GM21576 (cell line): Measurements from ENCODE around the gene ZNF618.
"Not testable (repeated sequence)": the region's sequence is repeated elsewhere in the genome, so short reads cannot be mapped to it uniquely, and the experiment has no call there.

Experiments
- ATAC-seq: cut with Tn5 transposase; IDR thresholded peaks from one replicate; pipeline ENCODE4 v1.9.1; 2021; ENCODE audit warnings: mild to moderate bottlenecking, moderate library complexity; ENCODE audit not compliant: unreplicated experiment

ZNF618 gene

GRCh38 chr9:113984639-113985380, 108.7 kb downstream of the ZNF618 start:
- ATAC-seq = no peak

- no peak for ATAC-seq
These were observed 110.0 kb downstream of the ZNF618 start for GRCh38 chr9:113985968-113986585.

- ATAC-seq = no peak
These were observed 110.8 kb downstream of the ZNF618 start for GRCh38 chr9:113986931-113987330.

GRCh38 chr9:113987526-113987925, 111.4 kb downstream of the ZNF618 start:
- ATAC-seq = no peak

GRCh38 chr9:113988385-113989016, 112.4 kb downstream of the ZNF618 start:
- ATAC-seq = no peak

GRCh38 chr9:113989017-113989713, 113.1 kb downstream of the ZNF618 start:
- no peak for ATAC-seq

- no peak for ATAC-seq
These were observed 113.8 kb downstream of the ZNF618 start for GRCh38 chr9:113989714-113990569.

GRCh38 chr9:113990570-113990907, 114.4 kb downstream of the ZNF618 start:
- ATAC-seq = no peak

- ATAC-seq = no peak
These were observed 114.9 kb downstream of the ZNF618 start for GRCh38 chr9:113990975-113991471.

- no peak for ATAC-seq
These were observed 115.6 kb downstream of the ZNF618 start for GRCh38 chr9:113991714-113992113.

- no peak for ATAC-seq
These were observed 116.3 kb downstream of the ZNF618 start for GRCh38 chr9:113992276-113992951.

- ATAC-seq = no peak
These were observed 116.9 kb downstream of the ZNF618 start for GRCh38 chr9:113992994-113993393.

GRCh38 chr9:113993838-113994540, 117.9 kb downstream of the ZNF618 start:
- ATAC-seq = no peak

GRCh38 chr9:113995401-113995800, 119.3 kb downstream of the ZNF618 start:
- ATAC-seq = no peak

GRCh38 chr9:113995963-113996362, 119.9 kb downstream of the ZNF618 start:
- no peak for ATAC-seq

- ATAC-seq = no peak
These were observed 120.5 kb downstream of the ZNF618 start for GRCh38 chr9:113996531-113997001.

GRCh38 chr9:113997064-113997463, 121.0 kb downstream of the ZNF618 start:
- ATAC-seq = not testable (repeated sequence)

- no peak for ATAC-seq
These were observed 121.5 kb downstream of the ZNF618 start for GRCh38 chr9:113997610-113998009.

- ATAC-seq = no peak
These were observed 122.0 kb downstream of the ZNF618 start for GRCh38 chr9:113998114-113998513.
